ENCODE data around the gene RINL.

The RINL gene

DNA sequence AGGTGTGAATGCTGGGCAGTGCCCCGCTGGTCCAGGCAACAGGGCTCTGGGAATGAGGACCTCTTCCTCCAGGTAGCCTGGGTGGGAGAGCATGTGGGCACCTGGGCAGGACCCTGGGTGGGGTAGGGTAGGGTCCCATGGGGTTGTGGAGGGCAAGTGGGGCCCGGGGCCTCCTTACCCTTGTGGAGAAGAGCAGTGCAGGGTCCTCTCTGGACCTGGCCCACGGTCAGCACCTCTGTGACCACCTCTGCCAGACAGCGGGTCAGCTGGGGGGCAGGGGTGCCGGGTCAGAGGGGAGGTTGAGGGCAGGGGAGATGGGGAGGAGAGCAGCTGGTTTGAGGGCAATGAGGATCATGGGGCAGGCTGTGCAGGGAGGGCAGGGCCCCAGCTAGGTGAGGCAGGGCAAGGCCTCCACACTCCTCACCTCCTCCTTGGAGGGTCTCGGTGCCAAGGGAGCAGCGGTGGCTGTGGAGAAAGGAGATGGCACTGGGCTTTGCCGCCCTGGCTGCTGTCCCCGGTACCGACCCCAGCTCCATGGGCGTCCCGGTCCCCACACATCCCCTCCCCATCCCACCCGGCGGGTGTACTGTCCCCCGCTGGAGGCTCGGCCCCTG, 33.4 kb upstream of the RINL start:
- Histone ChIP-seq H3F3A (ENCODE audit: low read depth) (no peaks in the 10 kb centered on the region), H3K27me3 (ENCODE audit: insufficient read depth, low read length, poor library complexity, severe bottlenecking) (no peaks in the 10 kb centered on the region), H3K9ac (ENCODE audit: low read depth, low read length, poor library complexity, severe bottlenecking) (no peak overlapping the region), H3K9me2 (replicated peaks; ENCODE audit: low read depth, low read length) (no peaks in the 10 kb centered on the region), H3K4me2 (ENCODE audit: low read depth, low read length, poor library complexity, severe bottlenecking) (no peak overlapping the region), H3K79me2 (ENCODE audit: insufficient read depth, low read length) (no peaks in the 10 kb centered on the region), H3K4me3 (ENCODE audit: low read length, poor library complexity, severe bottlenecking) (no peak overlapping the region), H3K4me1 (ENCODE audit: insufficient read depth, low read length, poor library complexity, severe bottlenecking) (peaks cover 7% of the 10 kb centered on the region), H3K36me3 (ENCODE audit: insufficient read depth, low read length) (no peaks in the 10 kb centered on the region), H2AFZ (ENCODE audit: low read length) (no peak overlapping the region), H4K20me1 (ENCODE audit: insufficient read depth, low read length, poor library complexity, severe bottlenecking) (no peaks in the 10 kb centered on the region), H3K9me3 (ENCODE audit: insufficient read depth, low read depth, low read length) (no peaks in the 10 kb centered on the region)
- TF ChIP-seq EZH2phosphoT487 (IDR thresholded peaks at IDR 0.05; ENCODE audit: borderline replicate concordance) (no peak), CTCF (conservative IDR thresholded peaks at IDR 0.05; ENCODE audit: low read length) (no peak)

- Histone ChIP-seq H3K4me1 (ENCODE audit: insufficient read depth, low read length, poor library complexity, severe bottlenecking) (peaks cover 7% of the 10 kb centered on the region), H3K9me3 (ENCODE audit: insufficient read depth, low read depth, low read length) (no peaks in the 10 kb centered on the region), H3K4me3 (ENCODE audit: low read length, poor library complexity, severe bottlenecking) (no peak overlapping the region), H3K79me2 (ENCODE audit: insufficient read depth, low read length) (no peaks in the 10 kb centered on the region), H3F3A (ENCODE audit: low read depth) (no peaks in the 10 kb centered on the region), H3K4me2 (ENCODE audit: low read depth, low read length, poor library complexity, severe bottlenecking) (no peak overlapping the region), H4K20me1 (ENCODE audit: insufficient read depth, low read length, poor library complexity, severe bottlenecking) (no peaks in the 10 kb centered on the region), H3K9me2 (replicated peaks; ENCODE audit: low read depth, low read length) (no peaks in the 10 kb centered on the region), H3K27me3 (ENCODE audit: insufficient read depth, low read length, poor library complexity, severe bottlenecking) (no peaks in the 10 kb centered on the region), H2AFZ (ENCODE audit: low read length) (no peak overlapping the region), H3K9ac (ENCODE audit: low read depth, low read length, poor library complexity, severe bottlenecking) (no peak overlapping the region), H3K36me3 (ENCODE audit: insufficient read depth, low read length) (no peaks in the 10 kb centered on the region; the same call in 1 of the 2 replicates)
- no peak for TF ChIP-seq CTCF (conservative IDR thresholded peaks at IDR 0.05; ENCODE audit: low read length)
- no peak for TF ChIP-seq EZH2phosphoT487 (IDR thresholded peaks at IDR 0.05; ENCODE audit: borderline replicate concordance)
Observed at GRCh38 chr19:38910488-38910887, 32.4 kb upstream of the RINL start.

- Histone ChIP-seq H3K27me3 (ENCODE audit: insufficient read depth, low read length, poor library complexity, severe bottlenecking) (no peaks in the 10 kb centered on the region), H3K4me1 (ENCODE audit: insufficient read depth, low read length, poor library complexity, severe bottlenecking) (peaks cover 7% of the 10 kb centered on the region), H4K20me1 (ENCODE audit: insufficient read depth, low read length, poor library complexity, severe bottlenecking) (no peaks in the 10 kb centered on the region), H3K4me3 (ENCODE audit: low read length, poor library complexity, severe bottlenecking) (no peak overlapping the region), H3K79me2 (ENCODE audit: insufficient read depth, low read length) (no peaks in the 10 kb centered on the region), H2AFZ (ENCODE audit: low read length) (no peak overlapping the region), H3F3A (ENCODE audit: low read depth) (no peaks in the 10 kb centered on the region), H3K36me3 (ENCODE audit: insufficient read depth, low read length) (no peaks in the 10 kb centered on the region; the same call in 1 of the 2 replicates), H3K9me2 (replicated peaks; ENCODE audit: low read depth, low read length) (no peaks in the 10 kb centered on the region), H3K9me3 (ENCODE audit: insufficient read depth, low read depth, low read length) (no peaks in the 10 kb centered on the region), H3K9ac (ENCODE audit: low read depth, low read length, poor library complexity, severe bottlenecking) (no peak overlapping the region), H3K4me2 (ENCODE audit: low read depth, low read length, poor library complexity, severe bottlenecking) (no peak overlapping the region)
- TF ChIP-seq EZH2phosphoT487 (IDR thresholded peaks at IDR 0.05; ENCODE audit: borderline replicate concordance) (no peak), CTCF (conservative IDR thresholded peaks at IDR 0.05; ENCODE audit: low read length) (no peak)
Observed at GRCh38 chr19:38908911-38909310, 30.8 kb upstream of the RINL start.

All from Loucy (cell line).